CD14-positive monocyte (primary cell): ENCODE results near the gene PADI4. TPM values are rescaled to one million over a fixed set of nuclear protein-coding genes. Genes with fewer than 3 reads are reported as not detected.

Experiments
- DNase-seq, 3 donors: peaks; one replicate each; pipeline ENCODE4 v3.0.0-alpha.2; 2011 to 2022
- H2AFZ ChIP-seq: 2 replicates; pipeline ENCODE4 v1.6.0; 2012; ENCODE audit warnings: mild to moderate bottlenecking, low read depth, low read length, inconsistent platforms; ENCODE audit not compliant: insufficient read depth, poor library complexity, severe bottlenecking
- H3K27ac ChIP-seq, 2 donors: 1 replicate in 1 of 2; 2 replicates in 1 of 2; pipeline ENCODE4 v1.5.1; 2012 to 2013; ENCODE audit warnings: low read length in 2 of 2, control low read depth in 1 of 2, inconsistent platforms in 1 of 2, low read depth in 1 of 2, mild to moderate bottlenecking in 1 of 2
- H3K27me3 ChIP-seq, 2 donors: one replicate each; pipeline versions ENCODE4 v1.6.0 to v1.6.1; 2011 to 2013; ENCODE audit warnings: low read length in 2 of 2; ENCODE audit not compliant: control insufficient read depth in 2 of 2, insufficient read depth in 2 of 2
- H3K36me3 ChIP-seq, 2 donors: replicated peaks in 1 of 2; 1 replicate in 1 of 2; 2 replicates in 1 of 2; pipeline versions ENCODE4 v1.5.1 to v1.6.1; 2012 to 2013; ENCODE audit warnings: low read length in 2 of 2, control low read depth in 1 of 2, inconsistent platforms in 1 of 2, mild to moderate bottlenecking in 1 of 2; ENCODE audit not compliant: insufficient read depth in 2 of 2, control insufficient read depth in 1 of 2
- H3K4me1 ChIP-seq, 2 donors: 1 replicate in 1 of 2; 2 replicates in 1 of 2; pipeline versions ENCODE4 v1.5.1 to v1.6.1; 2012 to 2013; ENCODE audit warnings: low read length in 2 of 2, control low read depth in 1 of 2, inconsistent platforms in 1 of 2, mild to moderate bottlenecking in 1 of 2, moderate library complexity in 1 of 2; ENCODE audit not compliant: insufficient read depth in 2 of 2, control insufficient read depth in 1 of 2
- H3K4me2 ChIP-seq: replicated peaks from 2 replicates; pipeline ENCODE3; 2012; ENCODE audit warnings: low read length, moderate library complexity, mild to moderate bottlenecking; ENCODE audit not compliant: poor library complexity, severe bottlenecking; ENCODE audit errors: extremely low read depth
- H3K4me3 ChIP-seq, 3 experiments: fragments of 200-600 bp in 1 of 3; sonication (generic) in 1 of 3; replicated peaks in 1 of 3; 1 replicate in 2 of 3; 2 replicates in 1 of 3; pipeline ENCODE4 v1.5.1; 2011 to 2013; ENCODE audit warnings: low read length in 3 of 3, mild to moderate bottlenecking in 3 of 3, control low read depth in 2 of 3, low read depth in 2 of 3, inconsistent platforms in 1 of 3, moderate library complexity in 1 of 3
- H3K79me2 ChIP-seq: 2 replicates; pipeline ENCODE4 v1.6.0; 2012; ENCODE audit warnings: mild to moderate bottlenecking, control low read depth, inconsistent platforms, low read length, moderate library complexity; ENCODE audit not compliant: insufficient read depth
- H3K9ac ChIP-seq: 2 replicates; pipeline ENCODE4 v1.6.0; 2017; ENCODE audit warnings: low read length, mild to moderate bottlenecking; ENCODE audit not compliant: insufficient read depth, poor library complexity, severe bottlenecking
- H3K9me3 ChIP-seq, 2 donors: replicated peaks in 1 of 2; 1 replicate in 1 of 2; 2 replicates in 1 of 2; pipeline versions ENCODE4 v1.5.1 to v1.6.1; 2012 to 2013; ENCODE audit warnings: low read length in 2 of 2, control low read depth in 1 of 2; ENCODE audit not compliant: control insufficient read depth in 1 of 2, insufficient read depth in 1 of 2
- H4K20me1 ChIP-seq: 2 replicates; pipeline ENCODE4 v1.6.0; 2012; ENCODE audit warnings: mild to moderate bottlenecking, low read length, control low read depth, moderate library complexity; ENCODE audit not compliant: insufficient read depth
- H3K27ac Mint-ChIP-seq, 7 donors: one replicate each; pipeline ENCODE4 v1.8.0; 2020; ENCODE audit warnings: mild to moderate bottlenecking in 7 of 7, mixed read lengths in 7 of 7, moderate library complexity in 6 of 7, inconsistent platforms in 2 of 7
- H3K27me3 Mint-ChIP-seq, 3 donors: one replicate each; pipeline ENCODE4 v1.8.0; 2021 to 2022; ENCODE audit warnings: low read depth in 3 of 3, mild to moderate bottlenecking in 3 of 3, mixed read lengths in 3 of 3, moderate library complexity in 3 of 3, inconsistent platforms in 1 of 3
- H3K36me3 Mint-ChIP-seq, 2 donors: one replicate each; pipeline ENCODE4 v1.8.0; 2020; ENCODE audit warnings: mixed read lengths in 2 of 2, inconsistent platforms in 1 of 2, mild to moderate bottlenecking in 1 of 2
- H3K4me1 Mint-ChIP-seq: one replicate; pipeline ENCODE4 v1.8.0; 2020; ENCODE audit warnings: mild to moderate bottlenecking, mixed read lengths
- H3K4me3 Mint-ChIP-seq, 2 donors: one replicate each; pipeline ENCODE4 v1.8.0; 2020; ENCODE audit warnings: mild to moderate bottlenecking in 2 of 2, mixed read lengths in 2 of 2, moderate library complexity in 1 of 2
- H3K9me3 Mint-ChIP-seq, 7 donors: one replicate each; pipeline ENCODE4 v1.8.0; 2020 to 2022; ENCODE audit warnings: mixed read lengths in 7 of 7, mild to moderate bottlenecking in 6 of 7, moderate library complexity in 6 of 7, inconsistent platforms in 2 of 7
- WGBS: methylation state at CpG from one replicate; pipeline ENCODE4 v1.1.5; 2013; ENCODE audit warnings: missing lambda C conversion rate; ENCODE audit not compliant: insufficient coverage; 5-methylcytosine and 5-hydroxymethylcytosine counted together
- intact Hi-C, 2 donors: fragments of 100-400 bp; cut with micrococcal nuclease; formaldehyde crosslinking; loops; one replicate each; pipeline versions ENCODE4 v1.15.0 to v1.15.1; 2023
- polyA plus RNA-seq, 3 donors: library from polyadenylated mRNA; depleted of rRNA in 1 of 3; unstranded in 2 of 3; stranded (reverse) in 1 of 3; fragments of 300-500 nt in 2 of 3; fragments of >200 nt in 1 of 3; fragmentation: Illumina TruSeq in 2 of 3; gene quantifications; 1 replicate in 2 of 3; 2 replicates in 1 of 3; pipeline ENCODE4 v1.2.3, GENCODE V29; 2012 to 2021
- TF ChIP-seq, protein P1 (sequence below): fragments of 200-600 bp; IDR thresholded peaks from one replicate; pipeline ENCODE4 v1.8.0; 2022; ENCODE audit warnings: antibody characterized with exemption, mild to moderate bottlenecking

PADI4 gene
- polyA plus RNA-seq, 3 donors, result 160 to 356 (median 164) TPM

DNA sequence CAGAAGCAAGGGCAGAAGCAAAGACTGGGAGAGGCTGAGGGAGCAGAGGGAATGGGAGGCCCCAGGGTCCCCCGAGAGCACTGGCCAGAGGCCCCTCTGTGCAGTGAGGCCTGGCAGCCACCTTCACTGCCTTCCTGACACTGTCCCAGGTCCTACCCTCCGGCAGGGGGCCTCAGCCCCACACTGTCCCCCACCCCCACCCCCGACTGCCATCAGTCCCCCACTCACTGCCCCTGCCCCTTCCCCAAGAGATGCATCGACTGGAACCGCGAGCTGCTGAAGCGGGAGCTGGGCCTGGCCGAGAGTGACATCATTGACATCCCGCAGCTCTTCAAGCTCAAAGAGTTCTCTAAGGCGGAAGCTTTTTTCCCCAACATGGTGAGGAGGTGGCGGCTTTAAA, 51.0 kb downstream of the PADI4 start:
- Mint-ChIP-seq H3K4me1 (no peaks in the 10 kb centered on the region), H3K27me3 (no peaks in the 10 kb centered on the region), H3K9me3 (peaks cover 0 to 3% (median 0%) of the 10 kb centered on the region in 7 donors), H3K4me3 (no peak overlapping the region), H3K36me3 (peaks cover 67 to 94% of the 10 kb centered on the region in 2 donors), H3K27ac (peak overlapping the region in 2 of 7 donors; percentile 45 to 57)
- Histone ChIP-seq H3K79me2 (no peaks in the 10 kb centered on the region), H3K27ac (no peak overlapping the region), H3K4me1 (no peaks in the 10 kb centered on the region), H3K9ac (no peak overlapping the region), H3K9me3 (no peaks in the 10 kb centered on the region), H3K36me3 (peaks cover 65 to 90% of the 10 kb centered on the region in 2 donors), H3K4me3 (no peak overlapping the region), H4K20me1 (peaks cover 18% of the 10 kb centered on the region), H2AFZ (no peak overlapping the region), H3K27me3 (no peaks in the 10 kb centered on the region), H3K4me2 (no peak overlapping the region)
- 67% methylated on average over 1 of the region's 11 CpGs for WGBS
- no peak for DNase-seq
- TF ChIP-seq, protein P1, sequence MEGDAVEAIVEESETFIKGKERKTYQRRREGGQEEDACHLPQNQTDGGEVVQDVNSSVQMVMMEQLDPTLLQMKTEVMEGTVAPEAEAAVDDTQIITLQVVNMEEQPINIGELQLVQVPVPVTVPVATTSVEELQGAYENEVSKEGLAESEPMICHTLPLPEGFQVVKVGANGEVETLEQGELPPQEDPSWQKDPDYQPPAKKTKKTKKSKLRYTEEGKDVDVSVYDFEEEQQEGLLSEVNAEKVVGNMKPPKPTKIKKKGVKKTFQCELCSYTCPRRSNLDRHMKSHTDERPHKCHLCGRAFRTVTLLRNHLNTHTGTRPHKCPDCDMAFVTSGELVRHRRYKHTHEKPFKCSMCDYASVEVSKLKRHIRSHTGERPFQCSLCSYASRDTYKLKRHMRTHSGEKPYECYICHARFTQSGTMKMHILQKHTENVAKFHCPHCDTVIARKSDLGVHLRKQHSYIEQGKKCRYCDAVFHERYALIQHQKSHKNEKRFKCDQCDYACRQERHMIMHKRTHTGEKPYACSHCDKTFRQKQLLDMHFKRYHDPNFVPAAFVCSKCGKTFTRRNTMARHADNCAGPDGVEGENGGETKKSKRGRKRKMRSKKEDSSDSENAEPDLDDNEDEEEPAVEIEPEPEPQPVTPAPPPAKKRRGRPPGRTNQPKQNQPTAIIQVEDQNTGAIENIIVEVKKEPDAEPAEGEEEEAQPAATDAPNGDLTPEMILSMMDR, result no peak
- intact Hi-C loops, result no loop called here

DNA sequence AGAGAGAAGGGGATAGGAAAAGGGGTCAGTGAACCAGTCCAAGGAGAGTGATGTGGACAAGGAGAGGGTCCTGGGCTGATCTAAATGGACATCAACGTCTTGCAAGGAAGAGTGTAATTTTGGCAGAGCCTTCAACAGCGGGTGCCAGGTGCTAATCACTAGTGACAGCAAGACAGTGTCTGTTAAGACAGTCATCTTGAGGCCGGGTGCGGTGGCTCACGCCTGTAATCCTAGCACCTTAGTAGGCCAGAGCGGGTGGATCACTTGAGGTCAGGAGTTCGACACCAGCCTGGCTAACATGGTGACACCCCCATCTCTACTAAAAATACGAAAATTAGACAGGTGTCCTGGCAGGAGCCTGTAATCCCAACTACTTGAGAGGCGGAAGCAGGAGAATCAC, 51.8 kb downstream of the PADI4 start:
- no peak overlapping the region for H3K4me3 ChIP-seq
- H3K4me2 ChIP-seq, result no peak overlapping the region
- Mint-ChIP-seq H3K36me3 (peaks cover 61 to 89% of the 10 kb centered on the region in 2 donors), H3K27ac (peak overlapping the region in 2 of 7 donors; percentile 7 to 50), H3K4me3 (no peak overlapping the region), H3K9me3 (peaks cover 0 to 3% (median 0%) of the 10 kb centered on the region in 7 donors), H3K4me1 (peaks cover 3% of the 10 kb centered on the region), H3K27me3 (no peaks in the 10 kb centered on the region)
- TF ChIP-seq, protein P1, result no peak
- H4K20me1 ChIP-seq, result peaks cover 14% of the 10 kb centered on the region
- H3K4me1 ChIP-seq, result peaks cover 4 to 5% of the 10 kb centered on the region in 2 donors
- intact Hi-C loops, result no loop called here
- peak overlapping the region in 1 of 2 donors; percentile 20 for H3K27ac ChIP-seq
- no peak for DNase-seq
- H3K9ac ChIP-seq, result no peak overlapping the region
- no peaks in the 10 kb centered on the region for H3K9me3 ChIP-seq
- no peak overlapping the region for H2AFZ ChIP-seq
- H3K79me2 ChIP-seq, result no peaks in the 10 kb centered on the region
- WGBS, result 96% methylated on average over 3 of the region's 9 CpGs
- no peaks in the 10 kb centered on the region for H3K27me3 ChIP-seq
- peaks cover 58 to 82% of the 10 kb centered on the region in 2 donors for H3K36me3 ChIP-seq
